Fibroblast of pulmonary artery (primary cell): ENCODE results near the gene DNAJC17.

Experiments
- DNase-seq: peaks from one replicate; pipeline ENCODE4 v3.0.0-alpha.2; 2010; ENCODE audit warnings: low read depth
- H3K4me3 ChIP-seq: replicated peaks from 2 replicates; pipeline ENCODE4 v1.5.1; 2011; ENCODE audit warnings: low read depth, mild to moderate bottlenecking, control low read depth, low read length, moderate library complexity
- TF ChIP-seq, protein P1 (sequence below): IDR thresholded peaks from 2 replicates; pipeline ENCODE4 v1.5.1; 2011; ENCODE audit warnings: mild to moderate bottlenecking, control low read depth, low read length, inconsistent platforms; ENCODE audit errors: missing control alignments

DNAJC17 gene

DNA sequence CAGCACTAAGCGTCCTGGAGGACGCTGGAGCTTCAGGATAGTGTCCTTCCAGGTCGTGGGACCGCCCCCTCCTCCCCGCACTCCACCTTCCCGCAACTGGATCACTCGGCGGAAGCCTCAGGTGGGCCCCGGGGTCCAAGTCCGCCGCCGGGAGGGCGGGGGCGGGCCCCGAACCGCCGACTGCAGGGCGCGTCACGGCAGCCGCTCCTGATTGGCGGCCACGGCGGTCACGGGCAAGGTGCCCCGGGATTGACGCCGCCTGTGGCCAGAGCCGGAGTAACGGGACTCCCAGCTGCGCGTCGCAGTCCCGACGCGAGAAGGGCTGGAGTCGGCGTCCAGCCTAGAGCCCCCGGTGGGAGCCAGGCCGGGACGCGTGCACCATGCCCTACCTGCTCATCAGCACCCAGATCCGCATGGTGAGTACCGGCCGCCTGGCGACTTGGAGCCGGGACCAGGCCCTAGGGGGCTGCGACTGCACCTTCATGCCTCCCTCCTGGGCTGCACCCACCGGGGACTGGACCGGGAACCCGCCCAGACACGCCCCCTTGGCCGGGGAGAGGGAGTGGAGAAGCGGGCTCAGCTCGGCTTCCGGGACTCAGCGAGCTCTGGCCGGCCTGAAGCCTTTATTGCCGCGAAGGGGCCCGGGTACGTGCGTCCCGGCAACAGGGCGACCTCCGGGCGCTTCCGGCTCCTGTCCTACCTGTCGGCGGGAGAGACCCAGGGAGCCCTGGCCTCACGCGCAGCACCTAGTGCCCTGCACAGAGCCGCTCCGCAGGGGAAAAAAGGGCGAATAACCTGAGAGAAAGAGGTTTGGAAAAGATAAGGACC lies 43.3 kb downstream of the DNAJC17 start, which contains the start of gene GCHFR:
TSS of gene GCHFR (plus strand) at position 268 of the 828 bp plus-strand sequence. CDS start at position 381, 113 bp downstream.
- DNase-seq: peak; percentile 59
- peak within 1 kb of the TSS; percentile 55 for H3K4me3 ChIP-seq
- TF ChIP-seq, protein P1, sequence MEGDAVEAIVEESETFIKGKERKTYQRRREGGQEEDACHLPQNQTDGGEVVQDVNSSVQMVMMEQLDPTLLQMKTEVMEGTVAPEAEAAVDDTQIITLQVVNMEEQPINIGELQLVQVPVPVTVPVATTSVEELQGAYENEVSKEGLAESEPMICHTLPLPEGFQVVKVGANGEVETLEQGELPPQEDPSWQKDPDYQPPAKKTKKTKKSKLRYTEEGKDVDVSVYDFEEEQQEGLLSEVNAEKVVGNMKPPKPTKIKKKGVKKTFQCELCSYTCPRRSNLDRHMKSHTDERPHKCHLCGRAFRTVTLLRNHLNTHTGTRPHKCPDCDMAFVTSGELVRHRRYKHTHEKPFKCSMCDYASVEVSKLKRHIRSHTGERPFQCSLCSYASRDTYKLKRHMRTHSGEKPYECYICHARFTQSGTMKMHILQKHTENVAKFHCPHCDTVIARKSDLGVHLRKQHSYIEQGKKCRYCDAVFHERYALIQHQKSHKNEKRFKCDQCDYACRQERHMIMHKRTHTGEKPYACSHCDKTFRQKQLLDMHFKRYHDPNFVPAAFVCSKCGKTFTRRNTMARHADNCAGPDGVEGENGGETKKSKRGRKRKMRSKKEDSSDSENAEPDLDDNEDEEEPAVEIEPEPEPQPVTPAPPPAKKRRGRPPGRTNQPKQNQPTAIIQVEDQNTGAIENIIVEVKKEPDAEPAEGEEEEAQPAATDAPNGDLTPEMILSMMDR: peak; percentile 10

DNA sequence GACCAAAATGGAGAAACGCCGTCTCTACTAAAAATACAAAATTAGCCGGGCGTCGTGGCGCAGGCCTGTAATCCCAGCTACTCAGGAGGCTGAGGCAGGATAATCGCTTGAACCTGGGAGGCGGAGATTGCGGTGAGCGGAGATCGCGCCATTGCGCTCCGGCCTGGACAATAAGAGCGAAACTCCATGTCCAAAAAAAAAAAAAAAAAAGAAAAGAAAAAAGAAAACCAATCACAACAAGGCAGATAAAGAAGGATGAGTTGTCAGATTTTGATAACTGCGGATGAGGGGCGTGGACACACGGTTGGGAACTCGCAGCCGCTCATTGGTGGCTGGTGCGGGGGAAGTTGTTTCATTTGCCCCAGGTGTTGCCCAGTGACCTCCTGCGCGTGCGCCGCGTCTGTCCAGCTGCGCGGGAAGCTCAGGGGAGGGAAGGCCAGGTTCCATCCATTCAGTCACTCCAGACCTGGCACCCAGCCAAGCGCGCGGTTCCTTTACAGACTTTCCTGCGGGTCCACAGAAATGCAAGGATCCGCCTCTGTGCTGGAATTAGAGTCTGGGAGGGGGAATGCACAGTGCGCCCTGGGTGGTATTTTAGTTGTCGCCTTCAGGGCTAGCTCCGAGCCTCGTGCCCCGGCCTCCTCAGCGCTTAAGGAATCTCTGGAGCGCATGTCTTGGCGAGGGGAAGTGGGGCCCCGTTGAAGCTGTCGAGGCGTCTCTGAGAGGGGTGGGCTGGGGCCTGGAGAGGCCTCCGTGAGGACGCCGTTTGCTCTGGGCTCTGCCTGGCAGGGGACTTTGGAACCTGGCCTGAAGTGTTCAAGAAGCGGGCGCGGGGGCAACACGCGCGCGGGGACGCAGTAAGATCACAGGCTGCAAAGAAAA lies 44.1 kb downstream of the DNAJC17 start:
- TF ChIP-seq, protein P1: no peak
- peak overlapping the region; percentile 55 for H3K4me3 ChIP-seq
- peak; percentile 50 for DNase-seq

DNA sequence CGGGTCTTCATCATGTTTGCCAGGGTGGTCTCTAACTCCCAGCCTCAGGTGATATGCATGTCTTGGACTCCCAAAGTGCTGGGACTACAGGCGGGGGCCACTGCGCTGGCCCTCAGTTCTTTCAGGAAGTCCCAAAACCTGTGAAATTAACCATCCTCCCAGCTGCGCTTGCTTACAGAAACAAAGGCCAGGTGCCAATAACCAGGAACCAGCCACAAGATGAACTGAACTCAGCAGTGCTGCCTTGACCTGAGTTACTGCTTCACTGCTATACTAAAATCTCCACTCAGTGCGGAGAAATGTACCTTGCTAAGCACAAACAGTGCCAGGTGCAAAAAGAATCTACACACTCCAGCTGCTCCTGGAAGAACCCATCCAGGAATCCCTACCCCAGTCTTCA lies 47.3 kb downstream of the DNAJC17 start:
- H3K4me3 ChIP-seq: no peak overlapping the region
- TF ChIP-seq, protein P1: no peak
- DNase-seq: no peak

DNA sequence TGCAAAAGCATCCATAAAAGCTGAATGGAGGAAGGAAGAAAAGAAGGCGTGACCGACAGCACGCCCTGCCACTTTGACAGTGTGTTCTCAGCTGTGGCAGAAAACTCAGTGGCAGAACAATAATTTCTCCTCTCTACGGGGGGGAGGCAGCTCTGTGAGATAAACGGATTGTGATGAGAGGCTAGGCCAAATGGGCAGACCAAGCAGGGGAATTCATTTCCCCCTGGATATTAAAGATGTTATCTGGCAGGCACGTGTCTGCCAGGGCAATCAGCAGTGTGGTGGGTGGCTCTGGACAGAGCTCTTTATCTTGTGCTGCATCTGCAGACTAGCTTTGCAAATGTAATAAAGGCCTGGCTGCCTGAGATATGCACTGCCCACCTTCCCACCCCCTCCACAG lies 50.3 kb downstream of the DNAJC17 start:
- no peak for DNase-seq
- H3K4me3 ChIP-seq: no peak overlapping the region

DNA sequence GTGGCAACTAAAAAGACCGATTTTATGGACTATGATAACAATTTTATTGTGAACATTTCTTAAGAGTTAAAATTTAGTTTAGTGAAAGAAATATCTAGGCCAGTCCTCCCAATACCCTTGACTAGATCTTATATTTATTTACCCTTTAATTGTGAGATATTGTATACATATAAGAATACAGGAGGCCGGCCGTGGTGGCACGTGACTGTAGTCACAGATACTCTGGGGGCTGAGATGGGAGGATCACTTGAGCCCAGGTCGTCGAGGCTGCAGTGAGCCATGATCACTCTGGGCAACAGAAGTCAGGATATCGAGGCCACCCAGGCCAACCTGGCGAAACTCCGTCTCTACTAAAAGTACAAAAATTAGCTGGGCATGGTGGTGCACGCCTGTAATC lies 51.5 kb downstream of the DNAJC17 start:
- H3K4me3 ChIP-seq: peak overlapping the region; percentile 97
- DNase-seq: no peak
- TF ChIP-seq, protein P1: no peak

More for the DNA sequence above, 50.3 kb downstream of the DNAJC17 start:
- TF ChIP-seq, protein P1: no peak

DNA sequence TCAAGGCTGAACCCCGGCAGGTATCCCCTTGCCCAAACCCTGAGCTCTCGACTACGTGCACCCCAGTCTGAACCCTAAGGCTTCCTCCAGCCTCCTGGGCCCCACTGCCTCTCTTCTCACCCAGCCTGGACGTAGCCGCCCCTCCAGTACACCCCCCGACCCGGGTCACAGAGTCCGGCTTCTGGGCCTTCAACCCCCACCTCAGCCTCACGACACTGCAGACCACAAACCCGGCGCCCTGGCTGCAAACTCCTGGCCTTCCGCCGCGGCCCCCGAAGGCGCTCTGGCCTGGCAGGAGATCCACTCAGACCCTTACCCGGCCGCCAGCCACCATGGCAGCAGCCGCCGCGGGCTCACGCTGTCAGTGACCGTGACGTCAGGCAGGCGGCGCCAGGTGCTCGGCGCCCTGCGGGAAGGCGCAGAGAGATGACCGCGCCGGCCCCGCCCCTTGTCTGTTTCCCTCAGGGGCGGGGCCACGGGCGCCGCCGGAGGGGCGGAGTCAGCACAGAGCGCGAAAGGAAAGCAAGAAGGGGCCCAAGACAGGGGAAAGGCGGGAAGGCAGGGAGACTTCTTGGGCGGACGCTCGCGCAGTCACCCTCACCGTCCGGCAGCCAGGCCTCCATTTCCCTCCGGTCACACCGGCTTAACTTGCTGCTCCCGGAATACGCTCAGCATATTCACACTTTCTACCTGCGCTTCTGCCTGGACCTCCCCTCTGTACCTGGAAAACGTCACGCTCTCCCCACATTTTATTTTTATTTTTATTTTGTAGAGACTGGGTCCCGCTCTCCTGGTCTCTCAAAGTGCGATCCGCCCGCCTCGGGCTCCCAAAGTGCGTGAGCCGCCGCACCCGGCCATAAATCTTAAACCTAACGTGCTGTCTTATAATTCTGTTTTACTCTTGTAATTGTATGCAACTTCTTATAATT lies 52.1 kb downstream of the DNAJC17 start, which contains the start of gene RMDN3:
TSS of gene RMDN3 (minus strand) at position 372 of the 929 bp plus-strand sequence. CDS start 471 bp downstream, outside the sequence.
- TF ChIP-seq, protein P1: no peak
- peak within 1 kb of the TSS; percentile 97 for H3K4me3 ChIP-seq
- peak; percentile 92 for DNase-seq
